Measurements from ENCODE around the gene CD24.

The CD24 gene

GRCh38 chr6:106967936-106968555, 6.5 kb downstream of the CD24 start:
- FAIRE-seq = no peak

DNA sequence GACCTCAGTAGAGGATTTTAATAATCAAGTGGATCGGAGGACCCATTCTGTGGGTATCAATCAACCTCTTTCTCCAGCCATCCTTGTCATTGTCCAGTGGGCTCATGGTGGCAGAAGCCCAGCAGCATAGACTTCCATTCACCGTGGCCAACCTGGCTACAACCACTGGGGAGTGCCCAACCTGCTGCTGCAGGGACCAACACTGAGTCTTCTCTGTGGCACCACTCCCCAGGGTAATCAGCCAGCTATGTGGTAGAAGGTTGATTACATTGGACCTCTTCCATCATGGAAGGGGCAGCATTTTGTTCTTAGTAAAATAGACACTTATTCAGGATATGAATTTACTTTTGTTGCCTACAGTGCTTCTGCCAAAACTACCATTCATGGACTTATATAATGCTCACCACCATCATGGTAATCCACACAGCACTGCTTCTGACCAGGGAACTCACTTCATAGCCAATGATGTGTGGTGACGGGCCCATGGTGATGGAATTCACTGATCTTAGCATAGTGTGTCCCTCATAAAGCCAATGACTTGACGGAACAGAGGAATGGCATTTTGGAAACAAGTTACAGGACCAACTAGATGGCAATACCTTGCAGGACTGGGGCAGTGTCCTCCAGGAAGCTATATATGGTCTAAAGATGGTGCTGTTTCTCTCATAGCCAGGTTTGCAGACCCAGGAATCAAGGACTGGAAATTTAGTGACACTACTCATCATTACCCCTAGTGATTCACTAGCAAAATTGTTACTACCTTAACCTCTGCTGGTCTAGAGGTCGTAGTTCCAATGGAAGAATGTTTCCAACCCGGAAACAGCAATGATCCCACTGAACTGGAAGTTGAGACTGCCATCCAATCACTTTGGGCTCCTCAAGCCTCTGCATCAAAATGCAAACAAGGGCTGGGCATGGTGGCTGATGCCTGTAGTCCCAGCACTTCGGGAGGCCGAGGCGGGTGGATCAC, 7.6 kb downstream of the CD24 start:
- FAIRE-seq = no peak

DNA sequence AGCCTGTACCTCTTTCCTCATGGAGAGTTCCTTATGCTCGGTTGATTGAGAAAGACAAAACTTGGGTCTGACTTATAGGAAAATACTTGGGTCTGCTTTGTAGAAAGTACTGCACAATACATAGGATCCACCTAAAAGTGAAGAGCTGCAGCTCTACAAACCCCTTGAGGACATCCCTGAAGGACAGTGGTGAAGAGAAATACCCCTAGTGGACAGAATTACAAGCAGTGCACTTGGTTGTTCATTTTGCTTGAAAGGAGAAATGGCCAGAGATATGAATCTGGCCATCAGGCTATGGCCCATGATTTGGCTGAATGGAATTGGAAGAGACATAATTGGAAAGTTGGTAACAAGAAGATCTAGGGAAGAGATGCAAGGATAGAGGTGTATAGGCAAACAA, 8.3 kb downstream of the CD24 start:
- FAIRE-seq = no peak

DNA sequence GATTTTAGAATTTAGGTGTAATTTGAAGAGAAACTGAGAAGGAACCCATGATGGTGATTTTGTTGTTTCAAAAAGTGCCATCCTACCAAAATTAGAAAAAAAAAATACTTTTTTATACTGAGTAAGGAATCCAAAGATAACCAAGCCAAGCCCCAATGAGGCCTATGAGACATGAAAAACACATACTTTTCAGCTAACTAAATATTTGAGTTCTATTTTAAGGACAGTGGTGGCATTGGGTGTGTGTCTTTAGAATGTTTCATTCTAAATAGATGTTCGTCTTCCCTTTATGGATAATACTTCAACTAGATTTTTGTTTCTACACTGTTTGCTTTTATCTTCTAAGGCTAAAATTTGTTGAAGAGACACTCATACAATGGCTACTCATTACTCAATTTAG, 9.6 kb downstream of the CD24 start:
- FAIRE-seq = no peak

DNA sequence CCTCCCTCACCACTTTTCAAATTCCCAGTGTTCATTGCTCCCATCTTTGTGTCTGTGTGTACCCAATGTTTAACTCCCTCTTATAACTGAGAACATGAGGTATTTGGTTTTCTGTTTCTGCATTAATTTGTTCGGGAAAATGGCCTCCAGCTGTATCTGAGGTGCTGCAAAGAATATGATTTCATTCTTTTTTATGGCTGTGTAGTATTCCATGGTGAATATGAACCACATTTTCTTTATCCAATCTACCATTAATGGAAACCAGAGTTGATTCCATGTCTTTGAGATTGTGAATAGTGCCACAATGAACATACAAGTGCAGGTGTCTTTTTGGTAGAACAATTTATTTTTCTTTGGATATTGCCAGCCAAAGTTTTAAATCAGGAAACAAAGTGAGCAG, 10.4 kb downstream of the CD24 start:
- FAIRE-seq = no peak

DNA sequence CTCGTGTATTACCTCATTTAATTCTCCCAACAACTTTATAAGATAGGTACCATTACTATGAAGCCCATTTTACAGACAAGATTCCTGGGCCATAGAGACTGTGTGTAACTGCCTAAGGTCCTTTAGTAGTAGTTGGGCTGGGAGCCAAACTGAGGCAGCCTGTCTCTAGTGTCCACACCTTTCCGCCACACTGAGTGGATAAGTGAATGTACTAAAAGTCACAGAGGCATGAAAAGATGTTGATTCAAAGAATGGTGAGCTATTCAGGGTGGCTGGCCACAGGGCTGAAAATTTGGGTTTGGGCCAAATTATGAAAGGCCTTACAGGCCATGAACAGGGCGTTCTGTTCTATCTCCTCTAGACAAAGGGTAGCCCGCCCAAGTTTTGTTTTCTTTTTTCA, 11.0 kb downstream of the CD24 start:
- FAIRE-seq = no peak

DNA sequence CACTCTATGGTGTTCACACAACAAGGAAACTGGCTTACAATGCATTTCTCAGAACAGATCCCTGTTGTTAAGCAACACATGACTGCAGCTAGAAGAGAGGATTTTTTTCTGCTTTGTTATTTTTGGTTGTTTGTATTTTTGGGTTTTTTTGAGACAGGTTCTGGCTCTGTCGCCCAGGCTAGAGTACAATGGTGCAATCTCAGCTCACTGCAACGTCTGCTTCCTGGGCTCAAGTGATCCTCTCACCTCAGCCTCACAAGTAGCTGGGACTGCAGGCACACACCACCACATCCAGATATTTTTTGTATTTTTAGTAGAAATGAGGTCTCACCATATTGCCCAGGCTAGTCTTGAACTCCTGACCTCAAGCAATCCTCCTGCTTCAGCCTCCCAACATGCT, 12.7 kb downstream of the CD24 start:
- no peak for FAIRE-seq

GRCh38 chr6:106961136-106961535, 13.4 kb downstream of the CD24 start:
- FAIRE-seq = no peak

DNA sequence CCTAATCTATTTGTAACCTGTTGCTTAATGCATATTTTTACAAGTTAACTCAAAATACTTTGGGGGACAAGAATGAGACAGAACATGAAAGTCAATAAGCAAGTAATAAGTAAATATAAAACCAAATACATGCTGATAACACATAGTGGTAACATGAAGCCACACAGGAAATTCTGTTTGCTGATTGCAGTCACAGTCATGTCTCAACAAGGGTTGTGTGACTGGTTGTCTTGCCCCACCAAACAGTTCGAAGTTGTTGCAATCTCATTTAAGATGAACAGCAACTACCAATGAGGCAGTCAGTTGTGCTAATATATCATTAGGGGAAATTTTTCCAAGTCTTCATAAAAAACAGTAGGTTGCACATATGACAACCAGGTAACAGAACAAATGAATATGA, 14.5 kb downstream of the CD24 start:
- FAIRE-seq = no peak

- no peak for FAIRE-seq
Measured at GRCh38 chr6:106939848-106940247, 34.7 kb downstream of the CD24 start.

DNA sequence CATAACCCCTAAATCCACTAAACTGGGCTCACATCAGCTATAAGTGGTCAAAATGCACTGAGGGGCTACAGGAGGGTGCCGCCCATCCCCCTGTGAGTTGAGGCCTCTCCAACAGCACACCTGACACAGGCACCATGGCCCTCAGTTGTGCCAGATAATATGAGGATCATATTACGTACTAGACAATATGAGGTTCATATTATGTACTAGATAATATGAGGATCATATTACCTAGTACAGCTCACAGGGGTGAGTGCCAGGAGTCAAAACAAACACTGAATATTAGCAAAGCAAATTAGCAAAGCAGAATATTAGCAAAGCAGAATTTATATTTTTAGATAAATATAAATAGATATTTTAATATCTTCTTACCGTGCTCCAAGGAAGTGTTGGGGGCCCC, 35.3 kb downstream of the CD24 start:
- no peak for FAIRE-seq

GRCh38 chr6:106927531-106928398, 46.8 kb downstream of the CD24 start:
- no peak for FAIRE-seq

DNA sequence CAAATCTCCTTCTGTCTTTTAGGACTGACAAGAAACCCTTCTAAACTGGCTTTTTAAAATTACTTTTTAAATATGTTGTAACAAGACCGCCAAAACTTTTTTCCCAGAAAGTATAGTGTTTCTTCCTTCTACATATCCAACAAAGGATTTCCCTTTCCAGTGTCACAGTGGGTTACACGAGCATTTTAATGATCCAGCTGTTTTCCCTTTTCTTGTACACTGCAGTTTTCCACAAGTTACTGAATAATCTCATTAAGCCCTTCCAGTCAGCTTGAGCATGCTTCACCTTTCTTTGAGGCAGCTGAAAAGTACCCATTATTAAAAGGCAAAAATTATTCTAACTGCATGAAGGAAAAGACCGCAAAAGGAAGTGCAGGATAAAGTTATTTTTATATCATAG, 48.6 kb downstream of the CD24 start:
- FAIRE-seq = no peak

GRCh38 chr6:106924694-106925523, 49.6 kb downstream of the CD24 start:
- no peak for FAIRE-seq

- FAIRE-seq = no peak
Measured at GRCh38 chr6:106922626-106923025, 51.9 kb downstream of the CD24 start.
